PC-9 (cell line): ENCODE measurements around the gene HCLS1. TPM values are rescaled to one million over a fixed set of nuclear protein-coding genes. Genes with fewer than 3 reads are reported as not detected.

Experiments
- BruUV-seq: library from RNA; stranded (reverse); fragments of 400-500 nt; replicated peaks from 2 replicates; lab custom pipeline; 2021; lab: Mats Ljungman, UMichigan
- CTCF ChIA-PET: fragments of 300-600 bp; sonication (Branson Sonifier 250); formaldehyde crosslinking; loops from one replicate; lab custom pipeline; 2022; ENCODE audit warnings: antibody characterized with exemption; lab: Charles Lee
- POLR2A ChIA-PET: fragments of 300-600 bp; sonication (Branson Sonifier 250); formaldehyde crosslinking; loops from one replicate; lab custom pipeline; 2022; ENCODE audit warnings: antibody characterized with exemption; ENCODE audit not compliant: unreplicated experiment; lab: Charles Lee
- DNase-seq, 2 experiments: peaks; one replicate each; pipeline versions ENCODE4 v3.0.0 to v3.0.0-alpha.2; 2015 to 2022; ENCODE audit warnings: mixed read lengths in 1 of 2
- H2AFZ ChIP-seq: fragments of 200-600 bp; sonication (generic); 2 replicates; pipeline ENCODE4 v1.8.1; 2017; ENCODE audit warnings: antibody characterized with exemption
- H3F3A ChIP-seq: fragments of 200-600 bp; sonication (generic); 2 replicates; pipeline ENCODE4 v1.8.1; 2017; ENCODE audit warnings: antibody characterized with exemption, mild to moderate bottlenecking, low read depth; ENCODE audit not compliant: insufficient read depth
- H3K27ac ChIP-seq: fragments of 200-600 bp; sonication (generic); 2 replicates; pipeline ENCODE4 v1.6.1; 2016; ENCODE audit warnings: mixed run types
- H3K27me3 ChIP-seq: fragments of 200-600 bp; sonication (generic); 2 replicates; pipeline ENCODE4 v1.6.1; 2016; ENCODE audit warnings: low read depth, mixed run types; ENCODE audit not compliant: insufficient read depth
- H3K36me3 ChIP-seq: fragments of 200-600 bp; sonication (generic); 2 replicates; pipeline ENCODE4 v1.6.1; 2016; ENCODE audit warnings: low read depth, mixed run types
- H3K4me1 ChIP-seq: fragments of 200-600 bp; sonication (generic); replicated peaks from 2 replicates; pipeline ENCODE4 v1.6.1; 2016; ENCODE audit warnings: mixed run types; ENCODE audit not compliant: insufficient read depth
- H3K4me2 ChIP-seq: fragments of 200-600 bp; sonication (generic); 2 replicates; pipeline ENCODE4 v1.6.1; 2017; ENCODE audit warnings: mixed run types
- H3K4me3 ChIP-seq: fragments of 200-600 bp; sonication (generic); 2 replicates; pipeline ENCODE4 v1.6.1; 2016; ENCODE audit warnings: mixed run types
- H3K79me2 ChIP-seq: fragments of 200-600 bp; sonication (generic); 2 replicates; pipeline ENCODE4 v1.6.1; 2017; ENCODE audit warnings: low read depth, mixed run types
- H3K9me2 ChIP-seq: fragments of 200-600 bp; sonication (generic); 2 replicates; pipeline ENCODE4 v1.8.1; 2017; ENCODE audit warnings: mild to moderate bottlenecking; ENCODE audit not compliant: insufficient read depth
- H3K9me3 ChIP-seq: fragments of 200-600 bp; sonication (generic); 2 replicates; pipeline ENCODE4 v1.8.1; 2016; ENCODE audit warnings: low read depth; ENCODE audit not compliant: insufficient read depth
- H4K20me1 ChIP-seq: fragments of 200-600 bp; sonication (generic); 2 replicates; pipeline ENCODE4 v1.8.1; 2017; ENCODE audit not compliant: insufficient read depth
- EZH2 ChIP-seq: fragments of 200-600 bp; sonication (generic); IDR thresholded peaks from 2 replicates; pipeline ENCODE4 v1.8.0; 2017; ENCODE audit warnings: antibody characterized with exemption, low read depth
- intact Hi-C: fragments of 100-400 bp; cut with micrococcal nuclease; formaldehyde crosslinking; loops from one replicate; pipeline ENCODE4 v1.10.0; 2022; ENCODE audit not compliant: unreplicated experiment
- total RNA-seq: library from RNA; stranded (reverse); gene quantifications from 2 replicates; pipeline ENCODE4 v1.2.3, GENCODE V29; 2021
- TF ChIP-seq, protein P1 (sequence below): fragments of 200-600 bp; sonication (generic); conservative IDR thresholded peaks from 2 replicates; pipeline ENCODE4 v1.6.1; 2017; ENCODE audit warnings: mixed run types, antibody characterized with exemption, mild to moderate bottlenecking, moderate library complexity

Gene HCLS1
- total RNA-seq, 1 experiment from 2014 or later: 2.2 TPM

DNA sequence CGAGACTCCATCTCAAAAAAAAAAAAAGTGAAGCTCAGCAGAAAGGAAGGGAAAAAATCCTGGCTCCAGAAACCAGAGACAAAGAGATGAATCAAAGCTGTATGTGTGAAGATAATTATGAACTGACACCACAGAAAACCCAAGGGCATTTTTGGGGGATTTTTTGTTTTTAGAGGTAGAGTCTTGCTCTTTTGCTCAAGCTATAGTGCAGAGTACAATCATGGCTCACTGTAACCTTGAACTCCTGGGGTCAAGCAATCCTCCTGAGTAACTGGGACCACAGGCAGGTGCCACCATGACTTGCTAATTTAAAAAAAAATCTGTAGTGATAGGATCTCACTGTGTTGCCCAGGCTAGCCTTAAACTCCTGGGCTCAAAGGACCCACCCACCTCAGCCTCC lies 22.8 kb downstream of the HCLS1 start:
- no peak for DNase-seq
- Histone ChIP-seq H3F3A (no peaks in the 10 kb centered on the region), H3K9me3 (no peaks in the 10 kb centered on the region), H3K4me1 (no peaks in the 10 kb centered on the region), H3K36me3 (no peaks in the 10 kb centered on the region), H3K4me2 (no peak overlapping the region), H2AFZ (no peak overlapping the region), H3K79me2 (no peaks in the 10 kb centered on the region), H4K20me1 (no peaks in the 10 kb centered on the region), H3K27me3 (no peaks in the 10 kb centered on the region), H3K27ac (no peak overlapping the region), H3K4me3 (no peak overlapping the region), H3K9me2 (no peaks in the 10 kb centered on the region)
- intact Hi-C loops: no loop called here
- ChIA-PET CTCF (no interaction called here), POLR2A (no interaction called here)
- no peak for TF ChIP-seq EZH2
- TF ChIP-seq, protein P1, sequence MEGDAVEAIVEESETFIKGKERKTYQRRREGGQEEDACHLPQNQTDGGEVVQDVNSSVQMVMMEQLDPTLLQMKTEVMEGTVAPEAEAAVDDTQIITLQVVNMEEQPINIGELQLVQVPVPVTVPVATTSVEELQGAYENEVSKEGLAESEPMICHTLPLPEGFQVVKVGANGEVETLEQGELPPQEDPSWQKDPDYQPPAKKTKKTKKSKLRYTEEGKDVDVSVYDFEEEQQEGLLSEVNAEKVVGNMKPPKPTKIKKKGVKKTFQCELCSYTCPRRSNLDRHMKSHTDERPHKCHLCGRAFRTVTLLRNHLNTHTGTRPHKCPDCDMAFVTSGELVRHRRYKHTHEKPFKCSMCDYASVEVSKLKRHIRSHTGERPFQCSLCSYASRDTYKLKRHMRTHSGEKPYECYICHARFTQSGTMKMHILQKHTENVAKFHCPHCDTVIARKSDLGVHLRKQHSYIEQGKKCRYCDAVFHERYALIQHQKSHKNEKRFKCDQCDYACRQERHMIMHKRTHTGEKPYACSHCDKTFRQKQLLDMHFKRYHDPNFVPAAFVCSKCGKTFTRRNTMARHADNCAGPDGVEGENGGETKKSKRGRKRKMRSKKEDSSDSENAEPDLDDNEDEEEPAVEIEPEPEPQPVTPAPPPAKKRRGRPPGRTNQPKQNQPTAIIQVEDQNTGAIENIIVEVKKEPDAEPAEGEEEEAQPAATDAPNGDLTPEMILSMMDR: no peak
- BruUV-seq: no TSS peak

DNA sequence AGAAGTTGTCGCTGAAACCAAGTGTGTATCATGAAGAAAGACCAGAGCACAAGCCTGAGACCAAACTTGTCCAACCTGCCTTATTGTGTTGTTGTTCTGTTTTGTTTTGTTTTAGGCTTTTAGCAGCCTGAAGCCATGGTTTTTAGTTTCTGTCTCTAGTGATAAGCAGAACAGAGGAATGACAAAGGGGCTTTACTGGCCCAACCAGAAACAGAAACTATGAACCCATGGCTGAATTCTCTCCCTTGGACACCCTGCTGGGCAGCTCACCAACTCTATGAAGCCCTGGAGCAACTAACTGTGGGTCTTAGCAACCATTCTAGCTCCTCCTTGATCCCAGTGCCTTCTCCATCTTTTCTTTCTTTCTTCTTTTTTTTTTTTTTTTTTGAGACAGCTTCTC lies 30.3 kb downstream of the HCLS1 start:
- H3K36me3 ChIP-seq: no peaks in the 10 kb centered on the region
- H4K20me1 ChIP-seq: no peaks in the 10 kb centered on the region
- 0 out of 2 replicates have a peak, but pooled peaks cover 5% of the 10 kb centered on the region for H3K9me2 ChIP-seq
- H3K79me2 ChIP-seq: no peaks in the 10 kb centered on the region
- no peak overlapping the region for H3K4me3 ChIP-seq
- H3K27ac ChIP-seq: no peak overlapping the region
- CTCF ChIA-PET: no interaction called here
- no peaks in the 10 kb centered on the region for H3K9me3 ChIP-seq
- no peaks in the 10 kb centered on the region for H3F3A ChIP-seq
- POLR2A ChIA-PET: interaction anchor here (0.5 to 0.9 kb wide), 2 partner anchors 10 to 56 kb away, joined by 3 to 9 read pairs; no protein-coding TSS in a partner anchor
- BruUV-seq: no TSS peak
- no peaks in the 10 kb centered on the region for H3K4me1 ChIP-seq
- no peak overlapping the region for H2AFZ ChIP-seq
- TF ChIP-seq, protein P1: no peak
- no peak for TF ChIP-seq EZH2
- intact Hi-C loops: no loop called here
- DNase-seq: no peak
- no peaks in the 10 kb centered on the region for H3K27me3 ChIP-seq
- H3K4me2 ChIP-seq: no peak overlapping the region

DNA sequence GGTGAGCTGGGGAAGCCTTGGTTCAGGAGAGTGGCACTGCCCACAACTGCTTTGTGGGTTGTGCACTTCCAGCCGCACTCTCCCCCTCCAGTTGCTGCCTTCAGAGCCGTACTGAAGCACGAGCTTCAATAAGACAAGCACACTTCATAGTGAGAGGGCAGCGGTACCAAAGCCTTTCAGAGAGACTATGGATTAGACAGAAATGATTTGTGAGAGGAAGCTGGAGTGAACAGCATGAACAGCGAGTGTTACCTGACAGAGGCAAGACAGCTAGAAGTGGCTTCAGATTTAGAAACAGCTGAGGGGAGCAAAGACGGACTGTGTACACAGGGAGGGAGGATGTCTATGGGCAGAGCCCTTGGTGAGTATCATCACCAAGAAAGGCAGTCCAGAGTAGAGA lies 31.1 kb downstream of the HCLS1 start:
- ChIA-PET CTCF (no interaction called here), POLR2A (no interaction called here)
- no peak for DNase-seq
- no TSS peak for BruUV-seq
- Histone ChIP-seq H3K4me3 (no peak overlapping the region), H3K27me3 (no peaks in the 10 kb centered on the region), H3K27ac (no peak overlapping the region), H3K4me1 (no peaks in the 10 kb centered on the region), H3K79me2 (no peaks in the 10 kb centered on the region), H2AFZ (no peak overlapping the region), H3K9me2 (0 out of 2 replicates have a peak, but pooled peaks cover 5% of the 10 kb centered on the region), H3K4me2 (no peak overlapping the region), H4K20me1 (no peaks in the 10 kb centered on the region), H3K36me3 (no peaks in the 10 kb centered on the region), H3K9me3 (no peaks in the 10 kb centered on the region), H3F3A (no peaks in the 10 kb centered on the region)
- intact Hi-C loops: no loop called here
- no peak for TF ChIP-seq EZH2
- TF ChIP-seq, protein P1: no peak
